Right lobe of liver (tissue), 4 donors: ENCODE results near the gene ELMO1.

ENCODE experiments used
- CTCF ChIP-seq, 4 donors: fragments of 200-600 bp in 3 of 4; fragments of 450-650 bp in 1 of 4; IDR thresholded peaks; one replicate each; pipeline versions ENCODE4 v1.5.1 to v1.8.0; 2016 to 2022; ENCODE audit warnings: antibody characterized with exemption in 4 of 4, mild to moderate bottlenecking in 2 of 4
- POLR2A ChIP-seq: fragments of 450-650 bp; IDR thresholded peaks from one replicate; pipeline ENCODE4 v1.6.1; 2017; ENCODE audit warnings: antibody characterized with exemption, mild to moderate bottlenecking
- donor health status: DM: no; HTN: no; CAD: no.
- donor health status: DM: no; HTN: no; CAD: no.
- donor health status: DM: no; HTN: yes; CAD: no.

- TF ChIP-seq POLR2A, result no peak
- no peak for TF ChIP-seq CTCF (IDR thresholded peaks at IDR 0.05)
Observed at GRCh38 chr7:37449621-37450020, 957 bp upstream of the ELMO1 start.
